GM18526 (cell line): ENCODE results near the gene CCDC78.

ENCODE experiments used
- POLR2A ChIP-seq: IDR thresholded peaks from 3 replicates; pipeline ENCODE4 v1.6.1; 2011; ENCODE audit not compliant: insufficient read length; ENCODE audit errors: extremely low read depth

Gene CCDC78

DNA sequence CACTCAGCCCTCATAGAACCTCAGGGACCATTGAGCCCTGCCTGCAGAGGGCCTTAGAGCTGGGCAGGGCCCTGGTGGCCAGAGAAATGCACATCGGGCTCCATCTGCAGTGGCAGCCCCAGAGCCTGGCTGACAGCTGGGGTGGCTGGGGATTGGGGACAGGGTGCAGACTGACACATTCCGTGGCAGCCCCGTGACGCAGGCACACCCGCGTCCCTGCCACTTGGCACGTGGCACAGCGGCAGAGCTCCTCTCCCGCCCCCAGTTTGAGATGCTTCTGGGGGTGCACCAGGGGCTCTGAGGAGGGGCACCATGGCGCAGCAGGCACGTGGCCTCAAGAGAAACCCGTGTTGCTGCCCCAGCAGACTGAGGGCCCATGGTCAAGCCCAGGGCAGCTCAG lies 22.8 kb downstream of the CCDC78 start:
- no peak for TF ChIP-seq POLR2A

DNA sequence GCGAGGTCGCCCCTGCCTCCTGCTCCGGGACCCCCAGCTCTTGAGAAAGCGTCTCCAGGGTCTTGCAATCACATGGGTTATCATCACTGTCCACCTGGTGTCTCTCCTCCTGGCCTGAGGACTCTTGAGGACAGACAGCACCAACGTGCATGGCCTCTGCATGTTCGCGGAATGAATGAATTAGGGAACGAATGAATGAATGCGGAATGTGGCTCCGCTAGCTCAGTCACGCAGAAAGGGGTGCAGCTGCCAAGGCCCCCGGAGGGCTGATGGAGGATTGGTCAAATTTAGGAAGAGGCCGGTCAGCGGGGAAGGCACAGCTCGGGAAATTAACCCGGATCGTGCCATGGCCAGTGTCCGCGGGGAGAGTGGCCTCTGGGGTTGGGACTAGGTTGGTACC lies 23.9 kb downstream of the CCDC78 start:
- TF ChIP-seq POLR2A, result no peak

DNA sequence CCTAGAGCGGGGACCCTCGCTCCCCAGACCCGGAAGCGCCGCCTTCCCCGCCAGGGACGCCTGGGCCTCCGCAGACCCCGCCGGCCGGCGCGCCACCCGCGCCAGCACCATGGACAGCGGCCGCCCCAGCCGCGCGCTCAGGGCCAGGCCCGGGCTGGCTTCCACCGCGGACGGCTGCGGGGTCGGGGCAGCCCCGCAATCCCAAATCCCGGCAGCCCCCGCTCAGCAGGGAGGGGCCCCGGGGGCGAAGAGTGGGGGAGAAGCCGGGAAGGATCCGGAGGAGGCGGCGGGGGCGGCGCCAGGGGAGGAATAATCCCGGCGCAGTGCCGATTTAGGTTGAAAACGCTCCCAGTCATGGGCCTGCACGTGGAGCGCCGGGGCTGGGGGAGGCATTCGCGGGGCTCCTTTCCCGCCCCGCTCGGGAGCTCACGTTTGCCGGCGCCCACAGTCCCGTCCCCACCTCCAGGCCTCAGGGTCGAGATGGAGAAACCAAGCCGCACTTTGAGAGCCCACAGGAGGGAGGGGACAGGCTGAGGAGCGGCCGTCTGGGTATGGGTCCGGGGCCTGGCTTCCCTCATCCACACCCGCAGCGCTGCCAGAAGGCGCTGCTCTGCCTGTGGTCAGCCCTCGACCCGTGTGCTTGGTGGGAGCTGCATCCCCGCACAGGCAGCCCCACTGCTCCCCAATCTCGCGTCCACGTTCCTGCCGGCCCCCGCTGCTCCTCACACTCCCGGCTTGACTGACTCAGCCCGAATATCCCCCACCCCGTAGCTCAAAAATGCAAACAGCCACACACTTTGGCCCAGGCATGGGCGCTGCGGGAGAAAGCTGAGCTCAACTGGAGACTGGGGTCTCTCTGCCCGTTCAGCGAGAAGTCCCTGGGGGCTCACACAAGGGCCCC lies 25.3 kb downstream of the CCDC78 start:
- TF ChIP-seq POLR2A, result no peak

DNA sequence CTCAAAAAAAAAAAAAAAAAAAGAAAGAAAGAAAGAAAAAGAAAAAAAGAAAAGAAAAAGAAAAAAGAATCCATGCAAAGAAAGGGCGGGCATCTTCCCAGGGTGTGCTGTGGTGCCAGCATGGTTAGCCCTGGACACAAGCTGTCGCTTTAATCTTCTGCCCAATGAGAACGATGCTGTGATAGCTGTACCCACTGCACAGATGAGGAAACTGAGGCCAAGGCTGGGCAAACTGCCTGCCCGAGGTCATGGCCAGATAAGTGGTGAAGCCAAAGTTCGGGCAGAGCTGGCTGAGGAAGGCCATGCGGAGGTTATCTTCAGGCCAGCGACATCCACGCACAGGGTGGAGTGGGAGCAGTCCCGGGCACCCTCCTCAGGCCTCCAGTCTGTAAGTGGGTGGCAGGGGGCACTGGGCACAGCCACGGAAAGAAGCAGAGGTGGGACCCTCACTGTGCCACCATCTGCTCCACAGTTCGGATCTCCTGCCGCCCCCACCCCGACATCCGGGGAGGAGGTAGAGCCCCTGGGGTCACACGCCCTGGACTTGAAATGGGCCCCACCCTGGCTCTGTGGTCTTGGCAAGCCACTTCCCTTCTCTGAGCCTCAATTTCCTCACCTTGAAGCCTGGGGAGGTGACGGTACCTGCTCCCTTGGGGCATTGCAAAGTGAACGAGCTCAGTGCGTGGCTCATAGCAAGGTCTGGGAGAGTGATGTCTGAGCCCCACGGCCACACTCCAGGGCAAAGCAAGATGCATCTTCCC lies 27.2 kb downstream of the CCDC78 start:
- no peak for TF ChIP-seq POLR2A

DNA sequence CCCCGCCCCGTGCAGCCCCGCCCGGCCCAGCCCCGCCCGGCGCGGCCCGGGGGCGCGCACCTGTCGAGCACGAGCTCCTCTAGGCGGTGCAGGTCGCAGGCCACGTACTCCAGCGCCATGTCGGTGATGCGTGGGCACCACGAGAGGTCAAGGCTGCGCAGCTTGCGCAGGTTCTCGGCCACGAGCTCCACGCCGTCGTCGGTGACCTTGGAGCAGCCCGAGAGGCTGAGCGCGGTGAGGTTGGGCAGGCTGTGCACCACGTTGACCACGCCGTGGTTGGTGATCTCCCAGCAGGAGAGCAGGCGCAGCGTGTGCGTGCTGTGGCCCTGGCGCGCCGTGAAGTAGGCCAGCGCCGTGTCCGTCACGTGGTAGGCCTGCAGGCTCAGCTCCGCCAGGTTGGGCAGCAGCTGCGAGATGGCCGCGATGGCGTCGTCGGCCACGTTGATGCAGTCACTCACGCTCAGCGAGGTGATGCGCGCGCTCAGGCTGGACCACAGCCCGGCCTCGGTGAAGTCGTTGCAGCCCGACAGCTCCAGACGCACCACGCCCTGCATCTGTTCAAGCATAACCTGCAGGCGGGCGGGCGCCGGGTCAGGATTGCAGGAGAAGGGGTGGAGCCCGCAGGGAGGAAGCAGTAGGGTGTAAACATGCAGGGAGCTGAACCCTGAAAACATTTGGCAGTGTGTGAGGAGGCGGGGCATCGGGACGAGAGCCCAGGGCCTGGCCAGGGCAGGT lies 30.7 kb downstream of the CCDC78 start:
- TF ChIP-seq POLR2A, result peak; percentile 57

DNA sequence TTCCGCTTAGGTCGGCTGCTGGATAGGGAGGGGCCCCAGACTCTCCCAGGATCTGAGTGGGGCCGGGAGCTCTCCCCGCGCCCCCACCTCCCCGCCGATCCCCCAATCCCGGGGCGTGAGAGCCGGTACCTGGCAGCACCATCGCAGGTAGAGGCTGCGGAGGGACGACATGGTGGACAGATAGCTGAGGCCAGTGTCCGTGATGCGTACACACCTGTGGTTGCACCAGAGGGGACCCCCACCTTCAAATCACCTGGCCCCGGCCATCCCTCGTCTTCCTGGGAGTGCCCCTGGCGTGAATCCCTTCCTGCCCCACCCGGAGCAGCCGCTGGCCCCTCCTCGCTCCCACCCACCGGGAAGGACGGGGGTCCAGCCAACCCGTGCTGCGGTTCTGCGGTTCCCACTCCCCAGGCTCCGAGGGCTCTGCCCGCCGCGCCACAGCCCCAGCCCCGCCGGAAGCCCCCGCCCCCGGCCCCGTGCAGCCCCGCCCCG lies 31.3 kb downstream of the CCDC78 start:
- no peak for TF ChIP-seq POLR2A

DNA sequence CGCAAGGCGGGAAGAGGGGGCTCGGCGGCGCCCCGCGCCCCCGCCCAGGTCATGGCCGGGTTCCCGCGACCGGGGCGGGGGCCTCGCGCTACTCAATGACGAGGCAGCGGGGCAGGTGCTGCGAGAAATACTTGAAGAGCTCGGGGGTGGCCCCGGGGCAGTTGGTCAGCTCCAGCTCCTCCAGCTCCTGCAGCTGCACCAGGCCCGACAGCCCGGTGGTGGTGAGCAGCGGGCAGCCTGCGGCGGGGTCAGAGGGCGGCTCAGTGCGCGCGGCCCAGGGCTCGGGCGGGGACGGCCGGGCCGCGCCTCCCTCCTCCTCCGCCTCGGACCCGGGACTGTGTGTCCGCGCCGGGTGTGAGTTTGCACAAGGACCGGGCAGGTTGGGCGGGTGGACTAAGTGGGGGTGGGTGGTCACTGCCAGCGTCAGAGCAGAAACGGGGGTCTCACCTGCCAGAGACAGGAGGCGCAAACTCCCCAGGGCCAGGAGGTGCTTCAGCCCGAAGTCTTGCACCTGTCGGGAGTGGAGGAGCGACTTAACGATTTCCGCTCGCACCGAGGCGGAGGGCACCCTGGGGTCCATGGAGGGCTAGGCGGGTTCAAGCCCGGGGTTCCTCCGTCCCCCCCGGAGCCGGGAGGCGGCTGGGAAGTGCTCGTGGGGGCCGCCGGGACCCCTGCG lies 31.9 kb downstream of the CCDC78 start:
- TF ChIP-seq POLR2A, result no peak

DNA sequence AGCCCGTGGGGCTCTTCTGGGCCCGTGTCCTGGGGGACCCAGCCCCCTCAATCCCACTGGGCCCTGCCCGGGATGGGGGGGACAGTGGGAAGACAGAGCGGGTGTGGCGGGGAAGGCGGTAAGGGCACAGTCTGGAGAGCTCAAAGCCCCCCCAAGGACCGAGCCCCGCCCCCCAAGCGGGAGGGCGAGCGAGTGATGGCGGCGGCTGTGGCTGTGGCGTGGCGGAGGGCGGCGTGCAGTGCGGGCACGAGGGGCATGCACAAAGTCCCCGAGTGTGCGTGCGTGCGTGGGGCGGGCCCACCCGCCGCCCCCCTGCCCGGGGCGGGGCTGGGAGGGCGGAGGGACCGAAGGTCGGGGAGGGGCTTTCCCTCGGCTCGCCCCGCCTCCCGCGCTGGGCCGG lies 32.5 kb downstream of the CCDC78 start:
- TF ChIP-seq POLR2A, result no peak

DNA sequence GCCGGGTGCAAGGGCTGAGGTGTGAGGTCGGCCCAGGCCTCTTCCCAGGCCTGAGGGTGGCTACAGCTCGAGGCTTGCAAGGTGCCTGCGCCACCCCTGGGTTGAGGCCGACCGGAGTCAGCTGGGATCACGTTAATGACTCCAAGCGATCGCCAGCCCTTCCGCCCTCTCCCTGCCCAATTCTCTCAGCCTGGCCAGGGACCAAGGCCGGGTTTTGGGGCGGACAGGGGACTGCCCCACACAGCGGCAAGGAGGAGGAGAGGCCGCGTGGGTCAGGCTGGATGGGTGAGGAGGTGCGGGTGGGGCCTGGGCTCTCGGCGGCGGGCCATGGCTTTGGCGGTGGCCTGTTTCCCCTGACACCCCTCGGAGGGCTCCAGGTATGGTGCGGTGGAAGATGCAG lies 32.9 kb downstream of the CCDC78 start:
- TF ChIP-seq POLR2A, result no peak

DNA sequence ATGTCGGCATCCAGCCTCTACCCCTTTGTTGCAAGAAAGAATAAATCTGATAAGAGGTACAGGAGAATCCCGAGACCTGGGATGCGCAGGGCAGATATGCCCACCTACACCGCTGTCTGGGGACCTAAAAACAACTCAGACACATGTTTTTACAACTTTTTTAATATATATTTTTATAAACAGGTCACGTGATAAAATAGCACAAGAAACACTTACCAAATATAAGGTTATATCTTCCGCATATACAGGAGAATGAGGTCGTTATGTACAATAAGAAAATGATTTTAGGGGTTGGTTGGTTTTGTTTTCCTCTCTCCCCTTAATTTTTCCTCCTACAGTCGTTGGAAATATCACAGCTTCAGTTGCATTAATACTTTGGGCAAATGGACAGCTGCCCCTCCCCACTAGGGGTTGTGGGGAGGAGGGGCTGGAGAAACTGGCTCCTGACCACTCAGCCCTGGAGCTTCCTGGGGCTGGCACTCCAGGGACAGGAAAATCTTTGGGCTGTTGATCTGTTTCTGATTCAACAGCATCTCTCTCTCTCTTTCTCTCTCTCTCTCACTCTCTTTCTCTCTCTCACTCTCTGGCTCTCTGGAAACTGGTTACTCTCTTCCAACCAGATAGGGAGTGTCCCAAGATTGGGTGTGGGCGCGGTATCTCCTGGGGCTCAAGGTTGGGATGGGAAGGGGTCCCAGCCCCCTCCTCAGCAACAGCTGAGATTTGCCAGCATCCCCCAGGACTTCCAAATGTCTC lies 33.7 kb downstream of the CCDC78 start:
- TF ChIP-seq POLR2A, result no peak

DNA sequence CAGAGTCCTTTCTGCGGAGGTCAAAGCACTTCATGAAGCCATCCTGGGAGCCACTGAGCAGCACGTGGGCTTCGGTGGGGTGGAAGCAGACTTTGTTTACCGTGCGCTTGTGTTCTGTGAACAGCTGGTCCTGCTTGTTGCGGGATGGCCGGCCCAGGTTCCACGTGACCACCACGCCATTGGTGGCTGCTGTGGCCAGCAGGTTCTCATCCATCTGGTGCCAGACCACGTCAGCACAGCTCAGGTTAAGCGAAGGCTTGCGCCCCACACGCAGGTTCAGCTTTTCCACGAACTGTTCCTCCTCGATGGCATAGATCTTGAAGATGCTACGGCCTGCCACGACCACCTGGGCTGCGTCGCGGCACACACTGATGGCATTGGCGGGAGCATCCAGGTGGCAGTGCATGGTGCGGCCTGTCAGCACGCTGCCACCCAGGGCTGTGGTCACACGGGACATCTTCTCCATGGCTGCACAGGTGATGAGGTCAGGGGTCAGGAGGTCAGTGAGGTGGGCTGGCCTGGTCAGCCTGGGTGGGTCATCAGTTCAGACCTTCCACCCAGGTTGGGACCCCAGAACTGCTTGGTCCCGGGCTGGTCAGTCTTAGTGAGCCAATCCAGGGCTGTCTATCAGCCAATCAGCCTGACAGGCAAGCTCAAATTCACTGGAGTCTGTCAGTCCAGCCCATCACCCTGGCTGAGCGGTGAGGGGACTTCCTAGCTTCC lies 36.9 kb downstream of the CCDC78 start:
- no peak for TF ChIP-seq POLR2A

DNA sequence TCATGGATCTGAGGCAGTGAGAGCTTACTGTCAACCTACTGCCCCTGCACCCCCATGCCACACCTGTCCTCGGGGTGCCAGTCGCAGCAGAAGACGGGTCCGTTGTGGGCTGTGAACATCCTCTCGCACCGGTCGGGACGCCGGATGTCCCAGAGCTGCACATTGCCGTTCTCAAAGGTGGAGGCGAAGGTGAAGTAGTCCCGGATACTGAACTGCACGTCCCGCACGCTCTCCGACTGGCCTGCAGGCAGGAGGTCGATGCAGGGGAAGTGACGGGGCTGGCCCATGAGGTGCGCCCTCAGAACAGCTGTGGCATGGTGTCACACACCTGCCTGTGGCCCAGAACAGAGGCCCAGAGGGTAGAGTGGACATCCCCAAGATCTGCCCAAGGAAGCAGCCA lies 38.7 kb downstream of the CCDC78 start:
- no peak for TF ChIP-seq POLR2A

DNA sequence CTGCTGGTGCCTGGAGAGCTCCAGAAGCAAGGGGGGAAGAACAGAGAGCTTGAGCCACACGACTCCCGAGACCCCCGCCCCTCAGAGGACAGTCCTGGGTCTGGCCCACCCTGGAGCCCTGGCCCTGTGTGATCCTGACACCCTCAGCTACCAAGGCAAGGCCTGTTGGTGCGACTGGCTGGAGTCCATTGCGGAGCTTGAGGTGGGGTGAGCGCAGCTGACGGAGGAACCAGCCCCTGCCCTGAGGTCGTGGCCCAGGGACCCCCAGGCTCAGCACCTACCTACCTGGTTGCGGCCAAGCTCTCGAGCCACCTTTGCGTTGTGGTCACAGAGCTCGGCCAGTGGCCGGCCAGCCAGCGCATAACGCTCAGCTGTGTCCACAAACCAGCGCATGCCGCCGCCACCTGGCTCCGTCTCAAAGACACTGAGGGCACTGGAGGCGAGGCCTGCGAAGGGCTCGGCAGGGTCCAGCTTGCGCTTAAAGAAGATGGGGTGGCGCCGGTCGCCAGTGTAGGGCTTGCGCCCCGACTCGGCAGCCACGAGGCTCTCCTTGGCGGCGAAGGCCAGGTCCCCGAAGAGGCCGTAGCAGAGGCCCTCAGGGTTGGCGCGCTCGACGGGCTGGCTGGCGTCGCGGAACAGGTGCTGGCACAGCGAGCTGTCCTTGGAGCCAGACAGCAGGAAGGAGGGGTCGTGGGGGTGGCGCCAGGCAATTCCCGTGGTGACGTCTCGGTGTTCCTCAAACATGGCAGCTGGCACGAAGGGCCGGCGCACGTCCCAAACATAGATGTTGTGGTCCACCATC lies 39.6 kb downstream of the CCDC78 start:
- TF ChIP-seq POLR2A, result no peak
